ENCODE results near the gene SMS. TPM values are rescaled to one million over a fixed set of nuclear protein-coding genes. Genes with fewer than 3 reads are reported as not detected.

The SMS gene
- total and polyA plus RNA-seq, 10 of the 15 experiments (the other 5 are each of a cell fraction or from before 2014, with no cell fraction given): 55.8 to 156 (median 114) TPM

- Histone ChIP-seq H3K9ac (ENCODE audit: control insufficient read depth, insufficient read depth, low read length) (no peak overlapping the region), H4K20me1 (ENCODE audit: control insufficient read depth, insufficient read depth) (no peaks in the 10 kb centered on the region), H3K79me2 (ENCODE audit: control insufficient read depth, insufficient read depth, low read length) (no peaks in the 10 kb centered on the region), H3K27ac (ENCODE audit: control insufficient read depth, insufficient read depth) (no peak overlapping the region), H3K27me3 (replicated peaks in 1 of 2; ENCODE audit: control insufficient read depth in 2 of 2, insufficient read depth in 2 of 2, low read length in 1 of 2) (no peaks in the 10 kb centered on the region), H3K36me3 (ENCODE audit: control insufficient read depth in 2 of 2, insufficient read depth in 2 of 2, low read length in 1 of 2) (no peaks in the 10 kb centered on the region), H3K4me3 (no peak overlapping the region), H3K4me2 (ENCODE audit: control insufficient read depth, insufficient read depth) (no peak overlapping the region), H3K9me3 (replicated peaks; ENCODE audit: control insufficient read depth, insufficient read depth, low read length) (no peaks in the 10 kb centered on the region), H3K4me1 (ENCODE audit: control insufficient read depth, insufficient read depth, low read length) (no peaks in the 10 kb centered on the region), H2AFZ (ENCODE audit: control insufficient read depth, low read depth, low read length) (no peak overlapping the region)
- CTCF ChIA-PET: interaction anchor here (0.8 to 1.7 kb wide), 4 partner anchors 10 to 57 kb away, joined by 3 to 7 read pairs (median 3); no protein-coding TSS in a partner anchor
- ATAC-seq (peak; percentile 13), DNase-seq (ENCODE audit: low read depth, low spot score) (no peak), FAIRE-seq (no peak)
- POLR2A ChIA-PET: interaction anchor here (1.4 to 2.0 kb wide), 3 partner anchors 12 to 51 kb away, joined by 3 to 7 read pairs (median 6); no protein-coding TSS in a partner anchor
- RAD21 ChIA-PET (ENCODE audit: unreplicated experiment): interaction anchor here (0.8 to 2.1 kb wide), 10 partner anchors 15 to 72 kb away, joined by 3 to 7 read pairs (median 3); no protein-coding TSS in a partner anchor
- SMC1A ChIA-PET (ENCODE audit: uncharacterized antibody, unreplicated experiment): interaction anchor here (0.9 to 6.9 kb wide), 8 partner anchors 9 to 75 kb away, joined by 3 to 69 read pairs (median 6); no protein-coding TSS in a partner anchor
- WGBS (ENCODE audit: insufficient coverage, insufficient replicate concordance, low lambda C conversion rate, missing lambda C conversion rate): 76% methylated on average over 11 of the region's 11 CpGs
- intact Hi-C loops (cut with micrococcal nuclease; ENCODE audit: unreplicated experiment): no loop called here
- BruUV-seq (replicated peaks): no TSS peak
- in situ Hi-C loops (cut with MboI): no loop called here
- TF ChIP-seq PKNOX1 (IDR thresholded peaks at IDR 0.05): no peak
- TF ChIP-seq EP300 (IDR thresholded peaks at IDR 0.05; ENCODE audit: borderline replicate concordance in 1 of 2, control insufficient read depth in 1 of 2, low read depth in 2 of 2, low read length in 2 of 2): no peak
- no peak for TF ChIP-seq BACH1 (IDR thresholded peaks at IDR 0.05; ENCODE audit: borderline replicate concordance)
- TF ChIP-seq PRDM15 (CRISPR knock-in tag; IDR thresholded peaks at IDR 0.05): no peak
- no peak for TF ChIP-seq SMAD1 (IDR thresholded peaks at IDR 0.05; ENCODE audit: low read depth, partially characterized antibody)
- TF ChIP-seq ZNF622 (IDR thresholded peaks at IDR 0.05): no peak
- TF ChIP-seq IRF4 (IDR thresholded peaks at IDR 0.05; ENCODE audit: low read depth, low read length): no peak
- TF ChIP-seq NR2F1 (conservative IDR thresholded peaks at IDR 0.05): no peak
- TF ChIP-seq ZBTB40 (IDR thresholded peaks at IDR 0.05; ENCODE audit: borderline replicate concordance): no peak
- no peak for TF ChIP-seq ATF3 (IDR thresholded peaks at IDR 0.05; ENCODE audit: borderline replicate concordance, extremely low read depth, low read depth, low read length)
- no peak for TF ChIP-seq RBBP5 (conservative IDR thresholded peaks at IDR 0.05)
- no peak for TF ChIP-seq GABPA (IDR thresholded peaks at IDR 0.05; ENCODE audit: low read depth)
- TF ChIP-seq NFXL1 (IDR thresholded peaks at IDR 0.05; ENCODE audit: borderline replicate concordance): no peak
- no peak for TF ChIP-seq ASH2L (IDR thresholded peaks at IDR 0.05; ENCODE audit: borderline replicate concordance, low read depth)
Observed at GRCh38 chrX:22041907-22042530, 101.5 kb downstream of the SMS start.
